Mucosa of rectum (tissue), 2 donors: ENCODE results near the gene LYVE1.

Experiments used
- H3K27ac ChIP-seq, 2 donors: one replicate each; pipeline ENCODE4 v1.7.0; 2013; ENCODE audit warnings: inconsistent platforms in 2 of 2, low read depth in 2 of 2, low read length in 2 of 2
- H3K27me3 ChIP-seq, 2 donors: one replicate each; pipeline ENCODE4 v1.7.0; 2013; ENCODE audit warnings: low read length in 2 of 2; ENCODE audit not compliant: control insufficient read depth in 2 of 2, insufficient read depth in 2 of 2
- H3K36me3 ChIP-seq, 2 donors: one replicate each; pipeline ENCODE4 v1.7.0; 2013; ENCODE audit warnings: low read length in 2 of 2; ENCODE audit not compliant: control insufficient read depth in 2 of 2, insufficient read depth in 2 of 2
- H3K4me1 ChIP-seq, 2 donors: one replicate each; pipeline ENCODE4 v1.7.0; 2013; ENCODE audit warnings: low read length in 2 of 2, mild to moderate bottlenecking in 1 of 2; ENCODE audit not compliant: control insufficient read depth in 2 of 2, insufficient read depth in 2 of 2
- H3K4me3 ChIP-seq, 2 donors: one replicate each; pipeline ENCODE4 v1.7.0; 2013; ENCODE audit warnings: low read length in 2 of 2
- H3K9ac ChIP-seq, 2 donors: one replicate each; pipeline ENCODE4 v1.7.0; 2013; ENCODE audit warnings: low read length in 2 of 2, low read depth in 1 of 2, mild to moderate bottlenecking in 1 of 2
- H3K9me3 ChIP-seq, 2 donors: one replicate each; pipeline ENCODE4 v1.7.0; 2013; ENCODE audit warnings: low read length in 2 of 2; ENCODE audit not compliant: control insufficient read depth in 2 of 2
- donor health status: healthy.
- donor health status: Normal muscosa, but diverticular disease.

The LYVE1 gene

DNA sequence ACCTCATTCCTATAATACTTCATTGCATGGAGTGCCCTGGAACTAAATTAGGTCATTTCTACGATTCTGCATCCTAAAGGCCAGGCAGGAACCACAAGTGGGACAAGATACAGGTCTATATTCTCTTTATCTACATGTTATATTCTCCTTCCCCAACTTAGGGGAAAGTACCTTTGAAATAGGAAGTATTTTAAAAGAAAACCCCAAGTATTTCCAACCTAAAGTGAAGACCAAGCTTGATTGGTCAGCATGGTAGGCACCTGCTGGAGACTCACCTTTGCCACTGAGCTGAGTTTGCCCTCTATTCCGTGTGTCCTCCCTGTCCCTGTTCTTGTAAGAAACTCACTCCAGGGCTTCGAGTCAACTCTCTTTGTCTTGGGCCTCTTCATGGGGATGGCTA, 11.2 kb upstream of the LYVE1 start:
- no peaks in the 10 kb centered on the region for H3K4me1 ChIP-seq
- H3K9me3 ChIP-seq: no peaks in the 10 kb centered on the region
- H3K4me3 ChIP-seq: no peak overlapping the region
- H3K27me3 ChIP-seq: no peaks in the 10 kb centered on the region
- no peaks in the 10 kb centered on the region for H3K36me3 ChIP-seq
- H3K9ac ChIP-seq: no peak overlapping the region
- H3K27ac ChIP-seq: no peak overlapping the region

DNA sequence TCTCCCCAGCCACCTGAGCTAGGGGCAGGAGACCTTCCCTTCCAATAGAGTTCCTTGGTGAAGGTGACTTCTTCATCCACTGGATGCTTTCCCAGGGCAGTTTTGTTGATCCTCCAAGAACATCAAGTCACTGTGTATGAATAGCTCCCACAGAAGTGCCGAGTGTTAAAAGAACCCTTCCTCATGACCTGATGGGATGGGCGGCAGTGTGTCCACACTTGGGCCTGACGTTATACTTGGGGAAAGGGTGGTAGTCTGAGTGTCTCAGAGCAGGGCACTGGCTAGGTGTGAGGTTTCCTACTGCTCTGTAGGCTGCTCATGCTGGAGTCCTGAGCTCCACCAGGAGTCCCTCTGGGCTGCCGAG, 7.6 kb upstream of the LYVE1 start:
- Histone ChIP-seq H3K4me1 (no peaks in the 10 kb centered on the region), H3K9ac (no peak overlapping the region), H3K27me3 (no peaks in the 10 kb centered on the region), H3K36me3 (no peaks in the 10 kb centered on the region), H3K4me3 (no peak overlapping the region), H3K27ac (no peak overlapping the region), H3K9me3 (no peaks in the 10 kb centered on the region)

DNA sequence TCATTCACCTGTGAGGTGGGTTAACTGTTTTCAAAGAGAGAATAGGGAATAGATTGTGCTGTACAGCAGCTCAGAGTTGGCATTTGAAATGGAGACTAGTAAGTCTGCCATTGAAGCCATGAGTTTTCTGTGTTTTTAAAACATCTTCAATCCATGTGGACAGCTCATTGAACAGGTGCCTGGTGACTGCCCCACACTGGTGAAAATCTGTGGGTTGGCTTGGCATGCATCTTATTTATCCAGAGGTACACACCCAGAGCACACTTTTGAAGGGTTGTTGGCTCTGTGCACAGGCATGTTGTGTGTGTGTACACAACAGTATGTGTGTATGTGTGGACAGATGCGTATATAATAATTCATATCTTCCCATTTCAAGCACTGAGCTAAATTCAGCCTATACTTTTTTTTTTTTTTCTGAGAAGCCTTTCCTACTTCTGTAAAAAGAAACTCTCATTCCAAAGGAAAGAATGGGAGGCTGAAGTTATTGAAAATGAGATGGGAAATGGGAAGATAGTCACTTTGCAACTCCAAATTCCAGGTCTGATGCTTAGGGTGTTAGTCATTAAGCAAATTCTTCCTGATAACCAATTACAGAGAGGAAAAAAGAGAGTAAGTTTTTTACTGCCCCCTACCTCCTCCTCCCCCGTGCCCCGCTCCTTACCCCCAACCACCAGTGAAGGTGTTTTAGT, 7.0 kb upstream of the LYVE1 start:
- Histone ChIP-seq H3K27me3 (no peaks in the 10 kb centered on the region), H3K36me3 (no peaks in the 10 kb centered on the region), H3K27ac (no peak overlapping the region), H3K9ac (no peak overlapping the region), H3K9me3 (no peaks in the 10 kb centered on the region), H3K4me1 (no peaks in the 10 kb centered on the region), H3K4me3 (no peak overlapping the region)

- H3K27me3 ChIP-seq: no peaks in the 10 kb centered on the region
- no peak overlapping the region for H3K27ac ChIP-seq
- H3K9ac ChIP-seq: no peak overlapping the region
- no peaks in the 10 kb centered on the region for H3K4me1 ChIP-seq
- no peak overlapping the region for H3K4me3 ChIP-seq
- H3K36me3 ChIP-seq: no peaks in the 10 kb centered on the region
- no peaks in the 10 kb centered on the region for H3K9me3 ChIP-seq
Observed at GRCh38 chr11:10573556-10573955, 5.1 kb upstream of the LYVE1 start.

GRCh38 chr11:10573028-10573427, 4.6 kb upstream of the LYVE1 start:
- Histone ChIP-seq H3K36me3 (no peaks in the 10 kb centered on the region), H3K9ac (no peak overlapping the region), H3K27me3 (no peaks in the 10 kb centered on the region), H3K4me1 (no peaks in the 10 kb centered on the region), H3K27ac (no peak overlapping the region), H3K4me3 (no peak overlapping the region), H3K9me3 (no peaks in the 10 kb centered on the region)

GRCh38 chr11:10572533-10572932, 4.1 kb upstream of the LYVE1 start:
- Histone ChIP-seq H3K36me3 (no peaks in the 10 kb centered on the region), H3K27me3 (no peaks in the 10 kb centered on the region), H3K9ac (no peak overlapping the region), H3K4me1 (no peaks in the 10 kb centered on the region), H3K4me3 (no peak overlapping the region), H3K27ac (no peak overlapping the region), H3K9me3 (no peaks in the 10 kb centered on the region)

DNA sequence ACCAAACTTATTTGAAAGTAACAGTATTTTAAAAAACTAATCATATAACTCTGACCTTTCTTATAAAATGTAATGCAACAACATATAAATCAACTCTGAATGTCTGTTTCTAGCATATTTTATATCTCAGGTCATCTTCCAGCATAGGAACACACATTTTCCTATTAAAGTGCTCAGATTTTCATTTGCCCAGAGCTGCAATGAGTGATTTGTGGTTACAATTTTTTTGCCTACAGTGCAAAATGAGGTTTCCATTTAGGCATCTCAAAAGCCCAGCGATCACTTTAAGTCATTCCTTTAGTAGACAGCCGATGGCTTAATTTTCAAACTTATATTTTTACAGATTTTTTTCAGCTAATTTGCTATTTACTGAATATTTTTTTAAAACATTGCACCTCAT, 1.0 kb downstream of the LYVE1 start:
- Histone ChIP-seq H3K4me3 (no peak overlapping the region), H3K27ac (no peak overlapping the region), H3K9me3 (no peaks in the 10 kb centered on the region), H3K27me3 (no peaks in the 10 kb centered on the region), H3K4me1 (no peaks in the 10 kb centered on the region), H3K36me3 (no peaks in the 10 kb centered on the region), H3K9ac (no peak overlapping the region)

- Histone ChIP-seq H3K27ac (no peak overlapping the region), H3K36me3 (no peaks in the 10 kb centered on the region), H3K4me3 (no peak overlapping the region), H3K9ac (no peak overlapping the region), H3K4me1 (no peaks in the 10 kb centered on the region), H3K9me3 (no peaks in the 10 kb centered on the region), H3K27me3 (no peaks in the 10 kb centered on the region)
Observed at GRCh38 chr11:10566257-10566957, 2.1 kb downstream of the LYVE1 start.

GRCh38 chr11:10565493-10565892, 3.0 kb downstream of the LYVE1 start:
- no peaks in the 10 kb centered on the region for H3K36me3 ChIP-seq
- no peaks in the 10 kb centered on the region for H3K4me1 ChIP-seq
- H3K4me3 ChIP-seq: no peak overlapping the region
- no peaks in the 10 kb centered on the region for H3K27me3 ChIP-seq
- H3K9ac ChIP-seq: no peak overlapping the region
- no peaks in the 10 kb centered on the region for H3K9me3 ChIP-seq
- no peak overlapping the region for H3K27ac ChIP-seq

DNA sequence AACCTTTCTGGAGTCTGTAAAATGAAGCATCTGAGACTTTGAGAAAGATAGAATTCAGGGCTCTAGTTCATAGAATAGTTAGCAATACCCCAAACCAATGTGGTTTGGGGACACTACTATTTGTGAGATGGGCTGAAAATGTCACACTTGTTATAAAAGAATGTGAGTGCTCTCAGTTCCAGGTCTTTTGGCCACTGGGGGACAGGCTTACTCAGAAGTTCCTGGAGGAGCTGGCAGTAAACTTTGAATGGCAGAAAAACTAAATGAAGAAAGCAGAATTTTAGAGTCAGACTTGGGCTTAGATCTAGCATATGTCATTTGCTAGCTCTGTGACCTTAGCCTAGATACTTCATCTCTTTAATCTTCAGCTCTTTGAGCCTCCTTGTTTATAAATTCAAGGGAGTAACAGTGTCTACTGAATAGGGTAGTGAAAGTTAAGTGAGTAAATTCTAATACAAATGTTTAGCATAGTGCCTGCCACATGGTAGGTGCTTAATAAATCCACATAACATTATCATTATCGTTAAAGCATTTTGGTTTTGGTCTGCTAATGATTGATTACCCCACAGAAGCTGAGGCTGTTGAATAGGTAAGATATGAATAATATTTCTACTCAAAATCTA, 3.7 kb downstream of the LYVE1 start:
- Histone ChIP-seq H3K9me3 (no peaks in the 10 kb centered on the region), H3K4me3 (no peak overlapping the region), H3K27me3 (no peaks in the 10 kb centered on the region), H3K4me1 (no peaks in the 10 kb centered on the region), H3K36me3 (no peaks in the 10 kb centered on the region), H3K9ac (no peak overlapping the region), H3K27ac (no peak overlapping the region)
